SK-N-SH treated with all-trans-retinoic acid at 6 μM for 48 hours (cell line): ENCODE data around the gene TTC39B.

Source experiments
- ATAC-seq: fragments of 200-7000 bp; cut with Tn5 transposase; 3 replicates; pipeline ENCODE4 v1.9.1; 2020; ENCODE audit warnings: mild to moderate bottlenecking, moderate library complexity
- ARNTL ChIP-seq: fragments of 450-650 bp; formaldehyde crosslinking; IDR thresholded peaks from 2 replicates; pipeline ENCODE4 v1.5.0; 2020; ENCODE audit warnings: low read depth, mild to moderate bottlenecking, moderate library complexity, borderline replicate concordance
- BACH2 ChIP-seq: fragments of 250-450 bp; sonication (Bioruptor Pico); IDR thresholded peaks from 2 replicates; pipeline ENCODE4 v1.9.0; 2021; ENCODE audit warnings: mild to moderate bottlenecking, borderline replicate concordance
- CSDC2 ChIP-seq: fragments of 250-450 bp; sonication (Bioruptor Pico); IDR thresholded peaks from 2 replicates; pipeline ENCODE4 v1.5.0; 2020; ENCODE audit warnings: mild to moderate bottlenecking, moderate library complexity
- ESRRG ChIP-seq: fragments of 250-450 bp; sonication (Bioruptor Pico); IDR thresholded peaks from 2 replicates; pipeline ENCODE4 v1.6.1; 2021; ENCODE audit warnings: mild to moderate bottlenecking
- ISL1 ChIP-seq: fragments of 250-450 bp; sonication (Bioruptor Pico); IDR thresholded peaks from 2 replicates; pipeline ENCODE4 v2.1.2; 2022; ENCODE audit warnings: mild to moderate bottlenecking, moderate library complexity
- OSR1 ChIP-seq: fragments of 250-450 bp; sonication (Bioruptor Pico); IDR thresholded peaks from 2 replicates; pipeline ENCODE4 v1.8.0; 2022; ENCODE audit warnings: moderate library complexity, mild to moderate bottlenecking, inconsistent platforms
- PPARA ChIP-seq: fragments of 250-450 bp; sonication (Bioruptor Pico); IDR thresholded peaks from 2 replicates; pipeline ENCODE4 v1.5.0; 2020; ENCODE audit warnings: mild to moderate bottlenecking, borderline replicate concordance
- RARB ChIP-seq: fragments of 250-450 bp; sonication (Bioruptor Pico); IDR thresholded peaks from 2 replicates; pipeline ENCODE4 v1.8.0; 2021; ENCODE audit warnings: mild to moderate bottlenecking, moderate library complexity
- SNAI2 ChIP-seq: fragments of 250-450 bp; sonication (Bioruptor Pico); IDR thresholded peaks from 2 replicates; pipeline ENCODE4 v1.5.0; 2020; ENCODE audit warnings: mild to moderate bottlenecking, moderate library complexity
- TCF4 ChIP-seq: fragments of 250-450 bp; sonication (Bioruptor Pico); IDR thresholded peaks from 2 replicates; pipeline ENCODE4 v1.8.0; 2021; ENCODE audit warnings: mild to moderate bottlenecking, moderate library complexity, borderline replicate concordance
- TOX ChIP-seq: fragments of 250-450 bp; sonication (Bioruptor Pico); IDR thresholded peaks from 2 replicates; pipeline ENCODE4 v1.8.0; 2021; ENCODE audit warnings: mild to moderate bottlenecking, moderate library complexity, borderline replicate concordance
- ZC3H10 ChIP-seq: fragments of 250-450 bp; sonication (Bioruptor Pico); IDR thresholded peaks from 2 replicates; pipeline ENCODE4 v1.5.1; 2021; ENCODE audit warnings: mild to moderate bottlenecking, moderate library complexity
- ZNF565 ChIP-seq: fragments of 450-650 bp; formaldehyde crosslinking; conservative IDR thresholded peaks from 2 replicates; pipeline ENCODE4 v1.5.0; 2020; ENCODE audit warnings: low read depth, mild to moderate bottlenecking, moderate library complexity
- ZNF8 ChIP-seq: fragments of 450-650 bp; formaldehyde crosslinking; IDR thresholded peaks from 2 replicates; pipeline ENCODE4 v1.5.0; 2020; ENCODE audit warnings: mild to moderate bottlenecking, moderate library complexity
- TF ChIP-seq, protein P1 (sequence below): fragments of 250-450 bp; sonication (Bioruptor Pico); IDR thresholded peaks from 2 replicates; pipeline ENCODE4 v1.5.1; 2020; ENCODE audit warnings: low read depth, mild to moderate bottlenecking, moderate library complexity
- TF ChIP-seq, protein P2 (sequence below): fragments of 250-450 bp; sonication (Bioruptor Pico); IDR thresholded peaks from 2 replicates; pipeline ENCODE4 v1.8.0; 2020; ENCODE audit warnings: mild to moderate bottlenecking, moderate library complexity, borderline replicate concordance
- TF ChIP-seq, protein P3 (sequence below): fragments of 250-450 bp; sonication (Bioruptor Pico); IDR thresholded peaks from 2 replicates; pipeline ENCODE4 v1.5.1; 2021; ENCODE audit warnings: mild to moderate bottlenecking, moderate library complexity
- TF ChIP-seq, protein P4 (sequence below): fragments of 250-450 bp; sonication (Bioruptor Pico); IDR thresholded peaks from 2 replicates; pipeline ENCODE4 v1.8.0; 2021; ENCODE audit warnings: low read depth, mild to moderate bottlenecking, moderate library complexity, borderline replicate concordance
- TF ChIP-seq, protein P5 (sequence below): fragments of 250-450 bp; sonication (Bioruptor Pico); IDR thresholded peaks from 2 replicates; pipeline ENCODE4 v1.5.0; 2020; ENCODE audit warnings: mild to moderate bottlenecking, moderate library complexity

TTC39B gene

DNA sequence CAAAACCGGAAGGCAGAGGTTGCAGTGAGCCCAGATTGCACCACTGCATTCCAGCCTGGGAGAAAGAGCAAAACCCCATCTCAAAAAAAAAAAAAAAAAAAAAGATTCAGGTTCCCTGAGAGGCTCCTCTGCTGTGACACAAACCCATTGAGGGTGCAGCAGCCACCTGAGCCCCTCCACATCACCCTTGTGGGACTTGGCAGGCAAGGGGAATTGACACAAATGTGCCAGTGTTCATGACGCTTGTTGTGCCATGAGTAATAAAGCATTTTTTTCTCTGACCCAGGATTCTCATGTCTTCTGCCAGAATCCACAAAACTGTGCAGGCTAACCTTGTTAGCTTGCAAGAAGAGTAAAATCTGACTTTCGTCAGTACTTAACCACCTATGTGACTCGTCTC is 149.6 kb downstream of the TTC39B start:
- TF ChIP-seq ISL1 (peak; percentile 24), OSR1 (CRISPR knock-in tag) (no peak)
- ATAC-seq, result no peak

DNA sequence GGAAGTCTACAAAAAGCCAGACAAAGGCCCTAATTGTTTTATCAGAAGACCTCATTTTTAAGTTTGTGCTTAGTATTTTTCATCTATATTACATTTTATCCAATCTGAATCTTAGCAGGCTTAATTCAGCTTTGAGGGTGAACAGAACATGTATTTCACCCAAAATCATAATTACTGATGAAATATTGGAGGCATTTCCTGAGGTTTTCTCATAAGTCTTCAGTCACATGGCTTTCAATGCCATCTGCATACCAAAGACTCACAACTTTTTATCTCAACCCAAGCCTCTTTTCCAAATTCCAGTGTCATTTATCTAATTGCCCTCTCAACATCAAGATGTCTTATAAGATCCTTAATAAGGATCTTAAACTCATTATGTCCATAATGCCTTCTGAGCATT is 150.8 kb downstream of the TTC39B start:
- TF ChIP-seq, protein P1, sequence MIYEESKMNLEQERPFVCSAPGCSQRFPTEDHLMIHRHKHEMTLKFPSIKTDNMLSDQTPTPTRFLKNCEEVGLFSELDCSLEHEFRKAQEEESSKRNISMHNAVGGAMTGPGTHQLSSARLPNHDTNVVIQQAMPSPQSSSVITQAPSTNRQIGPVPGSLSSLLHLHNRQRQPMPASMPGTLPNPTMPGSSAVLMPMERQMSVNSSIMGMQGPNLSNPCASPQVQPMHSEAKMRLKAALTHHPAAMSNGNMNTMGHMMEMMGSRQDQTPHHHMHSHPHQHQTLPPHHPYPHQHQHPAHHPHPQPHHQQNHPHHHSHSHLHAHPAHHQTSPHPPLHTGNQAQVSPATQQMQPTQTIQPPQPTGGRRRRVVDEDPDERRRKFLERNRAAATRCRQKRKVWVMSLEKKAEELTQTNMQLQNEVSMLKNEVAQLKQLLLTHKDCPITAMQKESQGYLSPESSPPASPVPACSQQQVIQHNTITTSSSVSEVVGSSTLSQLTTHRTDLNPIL, result no peak
- TF ChIP-seq CSDC2 (CRISPR knock-in tag) (no peak), ZNF8 (CRISPR knock-in tag) (no peak), BACH2 (CRISPR knock-in tag) (no peak), RARB (CRISPR knock-in tag) (no peak), PPARA (CRISPR knock-in tag) (no peak), TOX (CRISPR knock-in tag) (no peak), ARNTL (CRISPR knock-in tag) (no peak), TCF4 (peak; percentile 2; the same call in 1 of the 2 replicates)
- TF ChIP-seq, protein P2, sequence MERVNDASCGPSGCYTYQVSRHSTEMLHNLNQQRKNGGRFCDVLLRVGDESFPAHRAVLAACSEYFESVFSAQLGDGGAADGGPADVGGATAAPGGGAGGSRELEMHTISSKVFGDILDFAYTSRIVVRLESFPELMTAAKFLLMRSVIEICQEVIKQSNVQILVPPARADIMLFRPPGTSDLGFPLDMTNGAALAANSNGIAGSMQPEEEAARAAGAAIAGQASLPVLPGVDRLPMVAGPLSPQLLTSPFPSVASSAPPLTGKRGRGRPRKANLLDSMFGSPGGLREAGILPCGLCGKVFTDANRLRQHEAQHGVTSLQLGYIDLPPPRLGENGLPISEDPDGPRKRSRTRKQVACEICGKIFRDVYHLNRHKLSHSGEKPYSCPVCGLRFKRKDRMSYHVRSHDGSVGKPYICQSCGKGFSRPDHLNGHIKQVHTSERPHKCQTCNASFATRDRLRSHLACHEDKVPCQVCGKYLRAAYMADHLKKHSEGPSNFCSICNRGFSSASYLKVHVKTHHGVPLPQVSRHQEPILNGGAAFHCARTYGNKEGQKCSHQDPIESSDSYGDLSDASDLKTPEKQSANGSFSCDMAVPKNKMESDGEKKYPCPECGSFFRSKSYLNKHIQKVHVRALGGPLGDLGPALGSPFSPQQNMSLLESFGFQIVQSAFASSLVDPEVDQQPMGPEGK, result no peak
- TF ChIP-seq, protein P3, sequence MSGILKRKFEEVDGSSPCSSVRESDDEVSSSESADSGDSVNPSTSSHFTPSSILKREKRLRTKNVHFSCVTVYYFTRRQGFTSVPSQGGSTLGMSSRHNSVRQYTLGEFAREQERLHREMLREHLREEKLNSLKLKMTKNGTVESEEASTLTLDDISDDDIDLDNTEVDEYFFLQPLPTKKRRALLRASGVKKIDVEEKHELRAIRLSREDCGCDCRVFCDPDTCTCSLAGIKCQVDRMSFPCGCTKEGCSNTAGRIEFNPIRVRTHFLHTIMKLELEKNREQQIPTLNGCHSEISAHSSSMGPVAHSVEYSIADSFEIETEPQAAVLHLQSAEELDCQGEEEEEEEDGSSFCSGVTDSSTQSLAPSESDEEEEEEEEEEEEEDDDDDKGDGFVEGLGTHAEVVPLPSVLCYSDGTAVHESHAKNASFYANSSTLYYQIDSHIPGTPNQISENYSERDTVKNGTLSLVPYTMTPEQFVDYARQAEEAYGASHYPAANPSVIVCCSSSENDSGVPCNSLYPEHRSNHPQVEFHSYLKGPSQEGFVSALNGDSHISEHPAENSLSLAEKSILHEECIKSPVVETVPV (CRISPR knock-in tag), result peak; percentile 10; the same call in 1 of the 2 replicates
- TF ChIP-seq, protein P4, sequence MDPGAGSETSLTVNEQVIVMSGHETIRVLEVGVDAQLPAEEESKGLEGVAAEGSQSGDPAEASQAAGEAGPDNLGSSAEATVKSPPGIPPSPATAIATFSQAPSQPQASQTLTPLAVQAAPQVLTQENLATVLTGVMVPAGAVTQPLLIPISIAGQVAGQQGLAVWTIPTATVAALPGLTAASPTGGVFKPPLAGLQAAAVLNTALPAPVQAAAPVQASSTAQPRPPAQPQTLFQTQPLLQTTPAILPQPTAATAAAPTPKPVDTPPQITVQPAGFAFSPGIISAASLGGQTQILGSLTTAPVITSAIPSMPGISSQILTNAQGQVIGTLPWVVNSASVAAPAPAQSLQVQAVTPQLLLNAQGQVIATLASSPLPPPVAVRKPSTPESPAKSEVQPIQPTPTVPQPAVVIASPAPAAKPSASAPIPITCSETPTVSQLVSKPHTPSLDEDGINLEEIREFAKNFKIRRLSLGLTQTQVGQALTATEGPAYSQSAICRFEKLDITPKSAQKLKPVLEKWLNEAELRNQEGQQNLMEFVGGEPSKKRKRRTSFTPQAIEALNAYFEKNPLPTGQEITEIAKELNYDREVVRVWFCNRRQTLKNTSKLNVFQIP (CRISPR knock-in tag), result no peak
- no peak for ATAC-seq

DNA sequence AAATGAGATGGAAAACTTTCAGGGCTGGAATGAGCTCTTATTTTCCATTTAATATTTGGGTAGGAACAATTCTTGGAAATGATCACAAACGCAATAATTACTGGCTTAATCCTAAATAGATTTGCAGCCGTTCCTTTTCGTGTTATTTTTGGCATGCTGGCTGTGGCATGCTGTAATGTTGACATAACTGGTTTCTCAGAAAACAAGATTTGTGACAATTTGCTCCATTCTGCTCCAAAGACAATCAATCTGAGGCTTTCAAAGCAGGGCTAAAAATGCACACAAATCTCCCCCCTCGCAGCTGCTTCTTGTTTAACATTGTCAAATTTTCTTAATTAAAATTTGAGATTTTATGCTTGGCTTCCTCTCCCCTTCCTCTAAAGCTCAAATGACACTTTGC is 151.2 kb downstream of the TTC39B start:
- no peak for TF ChIP-seq BACH2 (CRISPR knock-in tag)
- TF ChIP-seq, protein P5, sequence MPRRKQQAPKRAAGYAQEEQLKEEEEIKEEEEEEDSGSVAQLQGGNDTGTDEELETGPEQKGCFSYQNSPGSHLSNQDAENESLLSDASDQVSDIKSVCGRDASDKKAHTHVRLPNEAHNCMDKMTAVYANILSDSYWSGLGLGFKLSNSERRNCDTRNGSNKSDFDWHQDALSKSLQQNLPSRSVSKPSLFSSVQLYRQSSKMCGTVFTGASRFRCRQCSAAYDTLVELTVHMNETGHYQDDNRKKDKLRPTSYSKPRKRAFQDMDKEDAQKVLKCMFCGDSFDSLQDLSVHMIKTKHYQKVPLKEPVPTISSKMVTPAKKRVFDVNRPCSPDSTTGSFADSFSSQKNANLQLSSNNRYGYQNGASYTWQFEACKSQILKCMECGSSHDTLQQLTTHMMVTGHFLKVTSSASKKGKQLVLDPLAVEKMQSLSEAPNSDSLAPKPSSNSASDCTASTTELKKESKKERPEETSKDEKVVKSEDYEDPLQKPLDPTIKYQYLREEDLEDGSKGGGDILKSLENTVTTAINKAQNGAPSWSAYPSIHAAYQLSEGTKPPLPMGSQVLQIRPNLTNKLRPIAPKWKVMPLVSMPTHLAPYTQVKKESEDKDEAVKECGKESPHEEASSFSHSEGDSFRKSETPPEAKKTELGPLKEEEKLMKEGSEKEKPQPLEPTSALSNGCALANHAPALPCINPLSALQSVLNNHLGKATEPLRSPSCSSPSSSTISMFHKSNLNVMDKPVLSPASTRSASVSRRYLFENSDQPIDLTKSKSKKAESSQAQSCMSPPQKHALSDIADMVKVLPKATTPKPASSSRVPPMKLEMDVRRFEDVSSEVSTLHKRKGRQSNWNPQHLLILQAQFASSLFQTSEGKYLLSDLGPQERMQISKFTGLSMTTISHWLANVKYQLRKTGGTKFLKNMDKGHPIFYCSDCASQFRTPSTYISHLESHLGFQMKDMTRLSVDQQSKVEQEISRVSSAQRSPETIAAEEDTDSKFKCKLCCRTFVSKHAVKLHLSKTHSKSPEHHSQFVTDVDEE (CRISPR knock-in tag), result peak; percentile 65; the same call in 1 of the 2 replicates
- 0 out of 2 replicates have a peak, but pooled peaks have one; percentile 13 for TF ChIP-seq ESRRG (CRISPR knock-in tag)
- TF ChIP-seq, protein P1, result 0 out of 2 replicates have a peak, but pooled peaks have one; percentile 44
- TF ChIP-seq CSDC2 (CRISPR knock-in tag), result no peak
- TF ChIP-seq ZNF565 (CRISPR knock-in tag), result no peak
- TF ChIP-seq TCF4, result peak; percentile 43; the same call in 1 of the 2 replicates
- TF ChIP-seq, protein P3 (CRISPR knock-in tag), result peak; percentile 40; the same call in 1 of the 2 replicates
- peak; percentile 50; the same call in 1 of the 2 replicates for TF ChIP-seq SNAI2 (CRISPR knock-in tag)
- peak; percentile 62 for TF ChIP-seq ISL1
- no peak for TF ChIP-seq ZC3H10 (CRISPR knock-in tag)
- TF ChIP-seq, all 23 proteins: peak for 7
- ATAC-seq, result no peak
